ENCODE results near the gene GPC6.

Gene GPC6

DNA sequence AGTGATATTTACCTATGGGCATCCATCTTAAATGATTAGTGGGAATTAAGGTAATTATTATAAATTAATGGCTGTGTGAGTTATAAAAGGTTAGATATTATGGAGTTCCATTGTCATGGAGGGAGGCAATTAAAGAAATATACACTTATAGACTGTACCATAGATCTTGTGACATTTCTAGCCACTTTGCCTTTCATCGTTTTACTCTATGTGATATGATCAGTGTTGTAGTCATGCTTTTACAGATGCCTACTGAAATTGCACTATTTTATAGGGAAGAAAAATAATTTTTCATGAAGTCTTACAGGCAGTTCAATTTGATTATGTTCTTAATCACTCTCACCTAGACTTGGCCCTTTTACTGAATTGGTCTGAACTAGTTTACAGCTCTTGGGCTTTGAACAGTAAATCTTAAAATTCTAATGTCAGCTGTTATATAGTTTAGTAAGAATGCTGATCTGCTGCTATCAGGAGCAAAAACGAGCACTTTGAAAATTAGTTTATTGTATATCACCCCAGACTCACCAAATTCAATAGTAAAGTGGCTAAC lies 301.2 kb downstream of the GPC6 start:
- H3K4me3 ChIP-seq (ENCODE audit: low read length), result no peak overlapping the region
- no peak for DNase-seq (ENCODE audit: low read depth)
- TF ChIP-seq, protein P1, sequence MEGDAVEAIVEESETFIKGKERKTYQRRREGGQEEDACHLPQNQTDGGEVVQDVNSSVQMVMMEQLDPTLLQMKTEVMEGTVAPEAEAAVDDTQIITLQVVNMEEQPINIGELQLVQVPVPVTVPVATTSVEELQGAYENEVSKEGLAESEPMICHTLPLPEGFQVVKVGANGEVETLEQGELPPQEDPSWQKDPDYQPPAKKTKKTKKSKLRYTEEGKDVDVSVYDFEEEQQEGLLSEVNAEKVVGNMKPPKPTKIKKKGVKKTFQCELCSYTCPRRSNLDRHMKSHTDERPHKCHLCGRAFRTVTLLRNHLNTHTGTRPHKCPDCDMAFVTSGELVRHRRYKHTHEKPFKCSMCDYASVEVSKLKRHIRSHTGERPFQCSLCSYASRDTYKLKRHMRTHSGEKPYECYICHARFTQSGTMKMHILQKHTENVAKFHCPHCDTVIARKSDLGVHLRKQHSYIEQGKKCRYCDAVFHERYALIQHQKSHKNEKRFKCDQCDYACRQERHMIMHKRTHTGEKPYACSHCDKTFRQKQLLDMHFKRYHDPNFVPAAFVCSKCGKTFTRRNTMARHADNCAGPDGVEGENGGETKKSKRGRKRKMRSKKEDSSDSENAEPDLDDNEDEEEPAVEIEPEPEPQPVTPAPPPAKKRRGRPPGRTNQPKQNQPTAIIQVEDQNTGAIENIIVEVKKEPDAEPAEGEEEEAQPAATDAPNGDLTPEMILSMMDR (conservative IDR thresholded peaks at IDR 0.05; ENCODE audit: low read length), result no peak

DNA sequence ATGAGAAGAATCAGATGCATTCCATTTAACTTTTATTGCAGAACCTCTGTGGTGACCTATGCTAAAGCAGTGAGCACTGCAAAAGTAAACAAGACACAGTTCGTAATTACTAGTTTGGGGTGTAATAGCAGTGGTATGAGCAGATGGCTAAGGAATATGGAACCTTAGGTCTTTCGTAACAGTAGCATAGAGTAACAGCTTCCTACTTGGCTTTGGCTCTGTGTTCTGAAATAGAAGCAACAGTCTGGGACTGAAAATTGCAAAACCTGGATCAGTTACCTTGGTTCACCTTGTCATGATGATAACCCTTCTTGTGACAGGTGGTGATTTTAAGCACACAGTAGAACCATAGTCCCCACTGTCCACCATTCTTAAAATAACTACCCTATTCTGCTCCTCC lies 303.4 kb downstream of the GPC6 start:
- TF ChIP-seq, protein P1 (conservative IDR thresholded peaks at IDR 0.05; ENCODE audit: low read length), result no peak
- H3K4me3 ChIP-seq (ENCODE audit: low read length), result no peak overlapping the region
- DNase-seq (ENCODE audit: low read depth), result peak; percentile 43

DNA sequence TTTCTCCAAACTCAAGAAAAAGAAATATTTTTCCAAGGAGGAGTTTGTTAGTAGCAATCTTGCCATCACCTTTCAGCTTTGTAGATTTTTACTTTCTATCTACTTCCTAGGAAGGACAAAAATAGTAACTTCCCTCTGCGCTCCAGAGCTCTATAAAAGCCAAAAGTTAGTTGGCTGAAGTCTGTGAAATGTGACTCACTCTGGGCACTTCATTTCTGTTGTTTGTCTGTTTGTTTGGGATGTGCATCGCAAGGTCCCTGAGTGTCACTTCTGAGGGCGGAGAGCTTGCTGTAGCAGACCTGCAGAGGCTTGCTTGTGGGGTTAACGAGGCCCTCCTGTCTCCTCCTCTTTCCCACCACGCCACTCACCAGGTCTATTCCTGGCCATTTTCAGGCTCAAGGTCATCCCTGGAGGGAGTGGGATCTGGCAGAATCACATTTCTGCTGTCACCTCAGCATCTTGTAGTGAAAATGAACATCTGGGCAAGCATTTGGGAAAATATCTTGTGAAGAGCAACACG lies 307.6 kb downstream of the GPC6 start:
- TF ChIP-seq, protein P1 (conservative IDR thresholded peaks at IDR 0.05; ENCODE audit: low read length), result no peak
- DNase-seq (ENCODE audit: low read depth), result peak; percentile 26
- no peak overlapping the region for H3K4me3 ChIP-seq (ENCODE audit: low read length)

DNA sequence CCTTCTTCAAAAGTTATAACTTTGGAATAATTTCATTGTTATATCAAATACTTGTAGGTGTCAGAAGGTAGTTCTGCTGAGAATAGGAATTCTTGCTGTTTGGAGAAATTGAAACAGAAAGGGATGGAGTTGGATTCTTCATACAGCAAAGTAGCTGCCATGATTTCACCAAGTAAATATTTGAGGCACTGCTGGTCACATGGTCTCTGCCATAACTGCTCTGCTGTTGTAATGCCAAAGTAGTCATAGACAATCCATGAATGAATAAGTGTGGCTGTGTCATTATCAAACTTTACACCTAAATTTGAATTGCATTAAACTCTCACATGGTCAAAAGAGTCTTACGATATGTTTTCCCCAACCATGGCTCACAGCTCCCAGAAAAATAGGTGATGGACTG lies 308.6 kb downstream of the GPC6 start:
- H3K4me3 ChIP-seq (ENCODE audit: low read length), result no peak overlapping the region
- DNase-seq (ENCODE audit: low read depth), result peak; percentile 66
- TF ChIP-seq, protein P1 (conservative IDR thresholded peaks at IDR 0.05; ENCODE audit: low read length), result no peak

DNA sequence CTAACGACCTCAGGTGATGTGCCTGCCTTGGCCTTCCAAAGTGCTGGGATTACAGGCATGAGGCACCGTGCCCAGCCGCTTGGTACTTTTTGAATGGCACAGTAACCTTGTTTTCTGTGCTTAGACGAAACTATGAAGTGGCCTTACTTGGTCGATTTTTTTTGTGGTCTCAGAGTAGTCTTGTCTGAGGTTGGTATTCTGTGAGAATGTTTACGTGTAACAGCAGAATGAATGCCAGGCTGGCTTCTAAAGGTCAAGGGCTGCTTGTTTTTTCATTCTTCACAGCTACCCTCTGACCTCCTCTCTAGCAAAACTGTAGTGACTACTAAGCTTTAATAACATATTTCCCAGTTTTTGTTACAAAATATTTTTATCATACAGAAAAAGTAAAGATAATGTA lies 313.3 kb downstream of the GPC6 start:
- H3K4me3 ChIP-seq (ENCODE audit: low read length), result no peak overlapping the region
- TF ChIP-seq, protein P1 (conservative IDR thresholded peaks at IDR 0.05; ENCODE audit: low read length), result no peak
- DNase-seq (ENCODE audit: low read depth), result no peak

DNA sequence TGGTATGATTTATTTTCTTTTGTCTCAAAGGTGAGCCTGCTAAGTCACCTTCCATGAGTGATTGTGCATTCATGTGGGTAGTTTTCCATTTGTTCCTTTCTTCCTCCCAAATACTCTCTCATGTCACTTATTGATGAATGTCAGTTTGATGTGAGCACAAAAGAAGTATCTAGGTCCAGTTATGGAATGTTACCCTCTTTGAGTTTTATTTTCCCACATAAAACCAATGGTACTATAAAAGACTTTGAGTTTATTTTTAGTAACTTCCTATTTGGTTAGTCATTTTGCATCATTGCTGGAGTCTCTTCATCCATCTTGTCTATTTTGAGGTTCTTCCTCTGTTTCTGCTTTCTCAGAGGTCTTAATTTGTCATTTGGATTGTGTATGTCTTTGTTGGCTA lies 321.3 kb downstream of the GPC6 start:
- no peak overlapping the region for H3K4me3 ChIP-seq (ENCODE audit: low read length)
- no peak for DNase-seq (ENCODE audit: low read depth)
- TF ChIP-seq, protein P1 (conservative IDR thresholded peaks at IDR 0.05; ENCODE audit: low read length), result no peak

DNA sequence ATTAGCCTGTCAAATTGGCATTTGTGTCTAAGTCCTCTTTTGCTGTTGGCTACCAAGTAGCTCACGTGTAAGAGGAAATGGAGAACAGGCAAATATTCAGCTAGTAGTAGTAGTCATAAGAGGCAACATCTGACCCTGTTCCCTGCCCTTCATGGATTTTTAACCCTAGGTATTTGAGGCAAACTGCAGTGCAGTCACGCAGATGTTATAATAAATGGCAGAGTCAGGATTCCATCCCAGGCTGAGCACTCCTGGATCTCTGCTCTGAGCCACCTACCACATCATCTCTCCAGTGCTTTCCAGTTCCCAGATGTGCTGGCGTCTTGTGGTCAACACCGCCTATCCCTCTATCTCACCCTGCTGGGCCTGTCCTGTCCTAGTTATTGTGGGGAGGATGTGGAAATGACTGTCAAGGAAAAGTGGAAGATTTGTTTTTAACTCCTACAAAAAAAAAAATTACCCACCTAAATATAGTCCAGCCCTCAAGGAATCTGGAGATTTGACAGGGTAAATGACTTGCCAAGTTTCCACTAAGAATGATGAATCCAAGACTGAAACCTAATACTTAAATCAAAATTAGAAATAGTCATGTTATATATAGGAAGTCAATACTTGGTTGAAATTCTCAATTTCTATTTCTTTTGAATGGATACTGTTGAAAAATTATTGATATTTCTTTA lies 322.9 kb downstream of the GPC6 start:
- TF ChIP-seq, protein P1 (conservative IDR thresholded peaks at IDR 0.05; ENCODE audit: low read length), result no peak
- no peak for DNase-seq (ENCODE audit: low read depth)
- H3K4me3 ChIP-seq (ENCODE audit: low read length), result no peak overlapping the region
